Amniotic stem cell (primary cell): Measurements from ENCODE around the gene DHRSX.
"Not testable (repeated sequence)": the region's sequence is repeated elsewhere in the genome, so short reads cannot be mapped to it uniquely, and the experiment has no call there.

Source experiments
- DNase-seq: peaks from one replicate; lab custom pipeline; 2025; lab: John Stamatoyannopoulos, UW

The DHRSX gene

DNA sequence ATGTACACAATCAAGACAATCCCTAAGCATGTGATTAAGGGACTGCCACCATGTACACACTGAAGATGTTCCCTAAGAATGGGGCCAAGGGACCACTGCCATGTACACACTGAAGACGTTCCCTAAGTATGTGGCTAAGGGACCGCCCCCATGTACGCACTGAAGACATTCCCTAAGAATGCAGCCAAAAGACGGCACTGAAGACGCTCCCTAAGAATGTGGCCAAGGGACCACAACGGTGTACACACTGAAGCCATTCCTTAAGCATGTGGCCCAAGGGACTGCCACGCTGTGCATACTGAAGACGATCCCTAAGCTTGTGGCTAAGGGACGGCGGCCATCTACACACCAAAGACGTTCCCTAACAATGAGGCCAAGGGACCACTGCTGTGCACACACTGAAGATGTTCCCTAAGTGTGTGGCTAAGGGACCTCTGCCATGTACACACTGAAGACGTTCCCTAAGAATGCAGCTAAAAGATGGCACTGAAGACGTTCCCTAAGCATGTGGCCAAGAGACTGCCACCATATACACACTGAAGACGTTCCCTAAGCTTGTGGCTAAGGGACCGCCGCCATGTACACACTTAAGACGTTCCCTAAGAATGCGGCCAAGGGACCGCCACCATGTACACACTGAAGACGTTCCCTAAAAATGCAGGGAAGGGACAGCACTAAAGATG, 26.4 kb downstream of the DHRSX start:
- no peak for DNase-seq

DNA sequence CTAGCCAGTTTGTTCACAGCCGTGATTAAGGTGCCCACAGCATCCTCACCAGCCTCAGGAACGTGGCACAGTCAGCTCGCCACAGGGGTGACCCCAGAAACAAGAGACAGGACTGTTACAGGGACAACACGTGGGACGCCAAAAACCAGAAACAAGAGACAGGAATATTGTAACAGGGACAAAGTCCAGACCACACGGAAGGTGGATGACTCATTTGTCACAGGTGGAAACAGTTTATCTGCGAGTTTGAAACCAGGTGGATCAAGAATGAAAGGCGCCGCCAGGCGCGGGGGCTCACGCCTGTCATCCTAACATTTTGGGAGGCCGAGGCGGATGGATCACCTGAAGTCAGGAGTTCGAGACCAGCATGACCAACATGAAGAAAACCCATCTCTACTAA, 27.7 kb downstream of the DHRSX start:
- DNase-seq, result not testable (repeated sequence)

DNA sequence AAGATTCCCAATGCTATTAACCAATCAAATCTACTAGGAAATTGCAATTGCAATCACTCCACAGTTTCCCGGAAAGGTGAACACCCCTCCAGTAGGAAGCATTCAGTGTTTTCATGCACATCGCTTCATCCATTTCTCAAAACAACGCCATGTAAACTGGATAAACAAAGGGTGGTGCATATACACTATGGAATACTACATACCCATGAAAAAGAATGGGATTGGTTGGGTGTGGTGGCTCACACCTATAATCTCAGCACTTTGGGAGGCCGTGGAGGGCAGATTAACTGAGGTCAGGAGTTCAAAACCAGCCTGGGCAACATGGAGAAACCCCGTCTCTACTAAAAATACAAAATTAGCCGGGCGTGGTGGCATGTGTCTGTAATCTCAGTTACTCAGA, 29.1 kb downstream of the DHRSX start:
- no peak for DNase-seq

GRCh38 chrX:2471126-2471525, 29.6 kb downstream of the DHRSX start:
- DNase-seq, result not testable (repeated sequence)

- DNase-seq, result not testable (repeated sequence)
These were observed 30.9 kb downstream of the DHRSX start for GRCh38 chrX:2469852-2470251.

DNA sequence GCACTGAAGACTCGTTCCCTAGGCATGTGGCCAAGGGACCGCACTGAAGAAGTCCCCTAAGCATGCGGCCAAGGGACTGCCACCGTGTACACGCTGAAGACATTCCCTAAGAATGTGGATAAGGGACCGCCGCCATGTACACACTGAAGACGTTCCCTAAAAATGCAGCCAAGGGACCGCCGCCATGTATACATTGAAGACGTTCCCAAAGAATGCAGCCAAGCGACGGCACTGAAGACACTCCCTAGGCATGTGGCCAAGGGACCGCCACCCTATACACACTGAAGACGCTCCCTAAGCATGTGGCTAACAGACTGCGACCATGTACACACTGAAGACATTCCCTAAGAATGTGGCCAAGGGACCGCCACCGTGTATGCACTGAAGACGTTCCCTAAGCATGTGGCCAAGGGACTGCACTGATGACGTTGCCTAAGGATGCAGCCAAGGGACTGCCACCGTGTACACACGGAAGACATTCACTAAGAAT, 31.5 kb downstream of the DHRSX start:
- DNase-seq, result no peak

- no peak for DNase-seq
These were observed 32.2 kb downstream of the DHRSX start for GRCh38 chrX:2468261-2469195.

DNA sequence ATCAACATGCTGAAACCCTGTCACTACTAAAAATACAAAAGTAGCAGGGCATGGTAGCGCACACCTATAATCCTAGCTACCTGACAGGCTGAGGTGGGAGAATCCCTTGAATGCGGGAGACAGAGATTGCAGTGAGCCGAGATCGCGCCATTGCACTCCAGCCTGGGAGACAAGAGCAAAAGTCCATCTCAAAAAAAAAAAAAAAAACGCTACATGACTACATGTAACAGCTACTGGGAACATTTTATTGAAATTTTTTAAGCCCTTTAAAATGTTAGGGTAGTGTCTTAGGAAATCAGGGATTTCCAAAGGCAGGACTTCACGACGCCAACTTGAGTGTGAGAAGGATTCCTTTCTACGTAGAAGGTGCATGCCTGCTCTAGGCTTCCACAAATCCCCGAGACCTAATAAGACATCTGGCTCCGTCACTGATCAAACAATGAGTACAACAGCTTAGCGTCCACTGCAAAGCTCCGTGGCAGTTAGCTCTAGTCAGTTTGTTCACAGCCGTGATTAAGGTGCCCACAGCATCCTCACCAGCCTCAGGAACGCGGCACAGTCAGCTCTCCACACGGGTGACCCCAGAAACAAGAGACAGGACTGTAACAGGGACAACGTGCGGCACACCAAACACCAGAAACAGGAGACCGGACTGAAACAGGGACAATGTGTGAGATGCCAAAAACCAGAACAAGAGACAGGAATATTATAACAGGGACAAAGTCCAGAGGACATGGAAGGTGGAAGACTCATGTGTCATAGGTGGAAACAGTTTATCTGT, 33.7 kb downstream of the DHRSX start:
- DNase-seq, result no peak

DNA sequence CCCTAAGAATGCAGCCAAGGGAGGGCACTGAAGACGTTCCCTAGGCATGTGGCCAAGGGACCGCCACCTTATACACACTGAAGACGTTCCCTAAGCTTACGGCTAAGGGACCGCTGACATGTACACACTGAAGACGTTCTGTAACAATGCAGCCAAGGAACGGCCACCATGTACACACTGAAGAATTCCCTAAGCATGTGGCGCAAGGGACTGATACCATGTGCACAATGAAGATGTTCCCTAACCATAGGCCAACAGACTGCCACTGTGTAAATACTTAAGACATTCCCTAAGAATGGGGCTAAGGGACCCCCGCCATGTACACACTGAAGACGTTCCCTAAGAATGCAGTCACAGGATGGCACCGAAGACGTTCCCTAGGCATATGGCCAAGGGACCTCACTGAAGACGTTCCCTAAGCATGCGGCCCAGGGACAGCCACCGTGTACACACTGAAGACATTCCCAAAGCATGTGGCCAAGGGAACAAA, 36.1 kb downstream of the DHRSX start:
- no peak for DNase-seq

- no peak for DNase-seq
These were observed 36.7 kb downstream of the DHRSX start for GRCh38 chrX:2463973-2464676.

GRCh38 chrX:2463481-2463880, 37.3 kb downstream of the DHRSX start:
- DNase-seq, result not testable (repeated sequence)

GRCh38 chrX:2462780-2463179, 38.0 kb downstream of the DHRSX start:
- DNase-seq, result no peak

DNA sequence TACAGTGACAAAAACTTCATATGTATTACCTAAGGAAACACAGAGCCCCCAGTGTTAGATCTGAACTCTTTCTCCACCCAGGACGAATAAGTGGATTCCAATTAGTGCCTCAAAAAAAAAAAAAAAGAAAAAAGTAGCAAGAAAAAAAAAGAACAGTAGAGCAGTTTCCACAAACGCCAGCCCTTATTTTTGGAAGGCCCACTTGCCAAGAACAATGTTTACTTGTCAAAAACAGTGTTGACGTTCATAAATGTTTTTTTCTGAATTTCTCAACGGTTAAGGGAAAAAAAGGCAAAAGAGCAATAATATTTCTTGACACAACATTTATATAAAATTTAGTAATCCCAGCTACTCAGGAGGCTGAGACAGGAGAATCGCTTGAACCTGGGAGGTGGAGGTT, 38.7 kb downstream of the DHRSX start:
- DNase-seq, result no peak

DNA sequence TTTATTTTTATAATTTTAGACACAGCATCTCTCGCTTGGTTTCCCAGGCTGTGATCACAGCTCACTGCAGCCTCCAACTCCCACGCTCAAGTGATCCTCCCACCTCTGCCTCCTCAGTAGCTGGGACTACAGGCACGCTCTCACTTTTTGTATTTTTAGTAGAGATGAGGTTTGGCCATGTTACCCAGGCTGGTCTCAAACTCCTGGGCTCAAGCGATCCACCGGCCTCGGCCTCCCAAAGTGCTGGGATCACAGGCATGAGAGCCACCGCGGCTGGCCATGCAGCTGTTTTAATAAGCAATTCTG, 39.1 kb downstream of the DHRSX start:
- no peak for DNase-seq

DNA sequence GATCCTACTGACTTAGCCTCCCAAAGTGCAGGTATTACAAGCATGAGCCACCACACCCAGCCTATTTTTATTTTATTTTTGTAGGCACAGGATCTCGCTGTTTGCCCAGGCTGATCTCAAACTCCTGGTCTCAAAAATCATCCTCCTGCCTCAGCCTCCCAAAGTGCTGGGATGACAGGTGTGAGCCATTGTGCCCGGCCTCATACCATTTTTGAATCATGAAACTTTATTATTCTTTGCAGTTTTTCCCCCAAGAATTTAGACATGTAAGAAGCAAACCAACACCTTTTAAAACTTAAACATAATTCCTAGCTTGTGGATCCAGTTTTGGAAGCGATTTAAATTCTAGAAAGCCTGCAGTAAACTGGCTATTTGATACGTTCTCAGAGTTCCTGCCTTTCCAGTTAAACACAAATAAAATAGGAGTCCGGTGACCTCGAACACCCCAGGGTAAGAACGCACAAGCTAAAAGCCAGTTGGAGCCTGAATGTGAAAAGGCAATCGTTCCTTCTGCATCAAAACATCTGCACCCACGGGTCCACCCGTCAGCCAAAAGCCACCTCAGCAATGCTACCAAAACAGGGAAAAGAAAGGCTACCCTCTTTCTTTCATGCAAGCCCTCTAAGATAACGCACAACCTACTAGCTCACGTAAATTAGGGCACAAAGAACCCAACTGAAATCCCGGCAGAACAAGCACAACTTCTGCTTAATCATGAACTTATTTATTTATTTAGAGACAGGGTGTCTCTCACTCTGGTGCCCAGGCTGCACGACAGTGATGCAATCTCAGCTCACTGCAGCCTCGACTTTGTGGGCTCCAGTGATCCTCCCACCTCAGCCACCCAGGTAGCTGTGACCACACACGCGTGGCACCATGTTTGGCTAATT, 39.7 kb downstream of the DHRSX start:
- not testable (repeated sequence) for DNase-seq

DNA sequence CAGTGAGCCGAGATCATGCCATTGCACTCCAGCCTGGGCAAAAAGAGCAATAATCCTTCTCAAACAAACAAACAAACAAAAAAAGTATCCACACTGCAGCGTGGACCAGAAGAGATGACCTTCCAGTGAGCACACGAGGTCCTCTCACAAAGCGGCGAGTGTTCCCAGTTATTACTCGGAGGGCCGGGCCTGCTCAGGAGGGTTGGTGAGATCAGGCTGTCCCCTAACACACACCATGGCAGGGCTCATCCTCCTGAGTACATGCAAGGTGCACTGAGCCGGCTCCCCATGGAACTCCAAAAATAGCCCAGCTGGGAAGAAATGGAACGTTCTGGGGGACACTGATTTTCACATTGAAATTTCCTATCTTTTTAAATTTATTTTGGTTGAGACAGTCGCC, 40.7 kb downstream of the DHRSX start:
- DNase-seq, result not testable (repeated sequence)

- no peak for DNase-seq
These were observed 42.5 kb downstream of the DHRSX start for GRCh38 chrX:2458309-2458708.

DNA sequence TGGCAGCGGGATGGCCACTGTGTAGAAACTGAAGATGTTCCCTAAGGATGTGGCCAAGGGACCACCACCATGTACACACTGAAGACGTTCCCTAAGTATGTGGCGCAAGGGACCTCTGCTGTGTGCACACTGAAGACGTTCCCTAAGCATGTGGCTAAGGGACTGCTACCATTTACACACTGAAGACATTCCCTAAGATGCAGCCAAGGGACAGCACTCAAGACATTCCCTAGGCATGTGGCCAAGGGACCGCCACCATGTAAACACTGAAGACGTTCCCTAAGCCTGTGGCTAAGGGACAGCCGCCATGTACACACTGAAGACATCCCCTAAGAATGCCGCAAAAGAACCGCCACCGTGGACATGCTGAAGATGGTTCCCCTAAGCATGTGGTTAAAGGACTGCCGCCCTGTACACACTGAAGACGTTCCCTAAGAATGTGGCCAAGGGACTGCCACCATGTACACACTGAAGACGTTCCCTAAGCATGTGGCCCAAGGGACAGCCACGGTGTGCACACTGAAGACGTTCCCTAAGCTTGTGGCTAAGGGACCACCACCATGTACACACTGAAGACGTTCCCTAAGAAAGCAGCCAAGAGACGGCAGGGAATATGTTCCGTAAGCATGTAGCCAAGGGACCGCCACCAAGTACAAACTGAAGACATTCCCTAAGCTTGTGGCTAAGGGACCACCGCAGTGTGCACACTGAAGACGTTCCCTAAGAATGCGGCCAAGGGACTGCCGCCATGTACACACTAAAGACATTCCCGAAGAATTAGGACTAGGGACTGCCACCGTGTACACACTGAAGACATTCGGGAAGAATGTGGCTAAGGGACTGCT, 43.3 kb downstream of the DHRSX start:
- no peak for DNase-seq

- DNase-seq, result not testable (repeated sequence)
These were observed 44.7 kb downstream of the DHRSX start for GRCh38 chrX:2456091-2456490.

DNA sequence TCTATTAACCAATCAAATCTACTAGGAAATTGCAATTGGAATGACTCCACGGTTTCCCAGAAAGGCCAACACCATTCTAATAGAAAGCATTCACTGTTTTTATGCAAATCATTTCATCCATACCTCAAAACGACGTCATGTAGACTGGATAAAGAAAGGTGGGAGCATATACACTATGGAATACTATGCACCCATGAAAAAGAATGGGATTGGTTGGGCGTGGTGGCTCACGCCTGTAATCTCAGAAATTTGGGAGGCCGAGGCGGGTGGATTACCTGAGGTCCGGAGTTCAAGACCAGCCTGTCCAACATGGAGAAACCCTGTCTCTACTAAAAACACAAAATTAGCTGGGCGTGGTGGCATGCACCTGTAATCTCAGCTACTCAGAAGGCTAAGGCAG, 46.2 kb downstream of the DHRSX start:
- not testable (repeated sequence) for DNase-seq
